Renal cortical epithelial cell (primary cell): ENCODE results near the gene PHLPP1. TPM values are rescaled to one million over a fixed set of nuclear protein-coding genes. Genes with fewer than 3 reads are reported as not detected.
A peak's percentile ranks its signal among the peaks of the same experiment; 100 is the strongest.

ENCODE experiments used
- DNase-seq: peaks from one replicate; pipeline ENCODE4 v3.0.0-alpha.2; 2011; ENCODE audit warnings: low read depth
- total RNA-seq: library from RNA; depleted of rRNA; stranded (reverse); fragments of >200 nt; gene quantifications from 2 replicates; pipeline ENCODE4 v1.2.3, GENCODE V29; 2014

Gene PHLPP1
- total RNA-seq, 1 donor from 2014 or later: 13.2 TPM

GRCh38 chr18:62979900-62980299 lies 264.6 kb downstream of the PHLPP1 start:
- no peak for DNase-seq

GRCh38 chr18:62981566-62981965 lies 266.2 kb downstream of the PHLPP1 start:
- no peak for DNase-seq

- DNase-seq: peak; percentile 41
These were observed 267.4 kb downstream of the PHLPP1 start for GRCh38 chr18:62982600-62983251.

GRCh38 chr18:62984656-62985315 lies 269.4 kb downstream of the PHLPP1 start:
- DNase-seq: no peak

GRCh38 chr18:62986490-62986889 lies 271.1 kb downstream of the PHLPP1 start:
- no peak for DNase-seq

- no peak for DNase-seq
These were observed 271.9 kb downstream of the PHLPP1 start for GRCh38 chr18:62987055-62987830.

GRCh38 chr18:62987859-62988258 lies 272.5 kb downstream of the PHLPP1 start:
- DNase-seq: no peak

GRCh38 chr18:62988471-62988870 lies 273.1 kb downstream of the PHLPP1 start:
- DNase-seq: no peak

GRCh38 chr18:62989195-62989594 lies 273.9 kb downstream of the PHLPP1 start:
- no peak for DNase-seq

GRCh38 chr18:62990653-62991052 lies 275.3 kb downstream of the PHLPP1 start:
- no peak for DNase-seq

- DNase-seq: no peak
These were observed 276.0 kb downstream of the PHLPP1 start for GRCh38 chr18:62991389-62991788.

- DNase-seq: no peak
These were observed 276.6 kb downstream of the PHLPP1 start for GRCh38 chr18:62991959-62992358.

GRCh38 chr18:62992877-62993365 lies 277.6 kb downstream of the PHLPP1 start:
- no peak for DNase-seq

GRCh38 chr18:62996566-62996965 lies 281.2 kb downstream of the PHLPP1 start:
- no peak for DNase-seq

GRCh38 chr18:62997076-62997475 lies 281.7 kb downstream of the PHLPP1 start:
- no peak for DNase-seq

- DNase-seq: no peak
These were observed 283.1 kb downstream of the PHLPP1 start for GRCh38 chr18:62998443-62998842.

- DNase-seq: peak; percentile 55
These were observed 284.1 kb downstream of the PHLPP1 start for GRCh38 chr18:62999392-62999791.

GRCh38 chr18:62999921-63000320 lies 284.6 kb downstream of the PHLPP1 start:
- no peak for DNase-seq

- DNase-seq: no peak
These were observed 285.5 kb downstream of the PHLPP1 start for GRCh38 chr18:63000839-63001238.

- DNase-seq: no peak
These were observed 286.5 kb downstream of the PHLPP1 start for GRCh38 chr18:63001861-63002260.

- DNase-seq: no peak
These were observed 287.0 kb downstream of the PHLPP1 start for GRCh38 chr18:63002305-63002704.

- DNase-seq: no peak
These were observed 287.6 kb downstream of the PHLPP1 start for GRCh38 chr18:63002803-63003445.
